ENCODE data around the gene GPC6.

- no peak for TF ChIP-seq ELF4 (IDR thresholded peaks at IDR 0.05)
- TF ChIP-seq SP1 (IDR thresholded peaks at IDR 0.05): no peak
- no peak for TF ChIP-seq FOXK2 (IDR thresholded peaks at IDR 0.05)
- TF ChIP-seq PKNOX1 (IDR thresholded peaks at IDR 0.05): no peak
These were observed 794.2 kb downstream of the GPC6 start for GRCh38 chr13:94020833-94021232.
